T-helper 2 cell treated with Interferon-gamma antibody and Interleukin-4, amounts not matched to agents 5 μg/mL and 100 μg/mL, for 36 hours (primary cell): ENCODE measurements around the gene DGKH.

Source experiments
- DNase-seq: peaks from one replicate; pipeline ENCODE4 v3.0.0; 2021; ENCODE audit warnings: low spot score
- H3K27ac Mint-ChIP-seq: one replicate; pipeline ENCODE4 v1.8.0; 2021; ENCODE audit warnings: mild to moderate bottlenecking, mixed read lengths
- H3K27me3 Mint-ChIP-seq: one replicate; pipeline ENCODE4 v1.8.0; 2021; ENCODE audit warnings: low read depth, mixed read lengths
- H3K36me3 Mint-ChIP-seq: one replicate; pipeline ENCODE4 v1.8.0; 2021; ENCODE audit warnings: low read depth, mixed read lengths
- H3K4me1 Mint-ChIP-seq: one replicate; pipeline ENCODE4 v1.8.0; 2021; ENCODE audit warnings: low read depth, mixed read lengths
- H3K4me3 Mint-ChIP-seq: one replicate; pipeline ENCODE4 v1.8.0; 2022; ENCODE audit warnings: mild to moderate bottlenecking, moderate library complexity, mixed read lengths
- H3K9me3 Mint-ChIP-seq: one replicate; pipeline ENCODE4 v1.8.0; 2021; ENCODE audit warnings: mixed read lengths

The DGKH gene

DNA sequence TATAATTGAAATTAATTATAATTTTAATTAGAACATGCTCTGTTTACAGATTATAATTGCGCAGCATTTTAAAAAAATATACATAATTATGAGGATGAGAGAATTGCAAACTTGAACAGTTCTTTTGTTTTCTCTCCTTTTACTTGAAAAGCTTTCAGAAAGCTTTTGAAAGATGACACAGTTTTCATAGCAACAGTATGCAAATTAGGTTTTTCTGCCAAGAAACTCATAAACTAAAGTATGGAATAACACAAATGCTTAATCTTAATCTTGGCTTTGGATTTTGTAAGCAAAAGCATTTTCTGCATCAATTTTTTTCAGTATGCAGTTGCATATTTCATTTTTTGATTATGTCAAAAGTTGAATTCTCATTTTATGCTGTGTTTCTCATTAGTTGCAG, 190.7 kb downstream of the DGKH start:
- Mint-ChIP-seq H3K4me1 (no peaks in the 10 kb centered on the region), H3K4me3 (no peak overlapping the region)

DNA sequence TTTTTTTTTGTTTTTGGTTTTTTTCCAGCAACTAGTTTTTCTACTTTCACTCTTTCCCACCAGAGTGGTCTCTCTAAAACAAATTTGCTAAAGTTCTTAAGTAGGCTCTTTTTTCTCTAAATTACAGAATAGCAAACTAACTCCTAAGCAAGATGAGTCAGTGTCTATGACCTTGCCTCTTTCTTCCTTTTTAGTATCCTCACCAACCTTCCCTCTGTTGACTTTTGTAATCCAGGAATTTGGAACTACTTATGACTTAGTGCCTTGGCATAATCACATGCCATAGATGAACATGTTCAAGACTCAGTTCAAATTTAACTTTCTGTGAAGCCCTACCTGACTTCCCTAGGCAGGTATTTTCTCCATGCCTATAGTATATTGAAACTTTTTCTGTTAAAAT, 191.2 kb downstream of the DGKH start:
- no peaks in the 10 kb centered on the region for H3K4me1 Mint-ChIP-seq
- H3K27ac Mint-ChIP-seq, result no peak overlapping the region
- H3K27me3 Mint-ChIP-seq, result no peaks in the 10 kb centered on the region
- no peaks in the 10 kb centered on the region for H3K9me3 Mint-ChIP-seq
- no peak for DNase-seq
- H3K4me3 Mint-ChIP-seq, result no peak overlapping the region
- H3K36me3 Mint-ChIP-seq, result peaks cover 2% of the 10 kb centered on the region

More for the DNA sequence above, 190.7 kb downstream of the DGKH start:
- H3K36me3 Mint-ChIP-seq, result peaks cover 2% of the 10 kb centered on the region
- no peak for DNase-seq
- H3K27me3 Mint-ChIP-seq, result no peaks in the 10 kb centered on the region
- no peak overlapping the region for H3K27ac Mint-ChIP-seq
- no peaks in the 10 kb centered on the region for H3K9me3 Mint-ChIP-seq

DNA sequence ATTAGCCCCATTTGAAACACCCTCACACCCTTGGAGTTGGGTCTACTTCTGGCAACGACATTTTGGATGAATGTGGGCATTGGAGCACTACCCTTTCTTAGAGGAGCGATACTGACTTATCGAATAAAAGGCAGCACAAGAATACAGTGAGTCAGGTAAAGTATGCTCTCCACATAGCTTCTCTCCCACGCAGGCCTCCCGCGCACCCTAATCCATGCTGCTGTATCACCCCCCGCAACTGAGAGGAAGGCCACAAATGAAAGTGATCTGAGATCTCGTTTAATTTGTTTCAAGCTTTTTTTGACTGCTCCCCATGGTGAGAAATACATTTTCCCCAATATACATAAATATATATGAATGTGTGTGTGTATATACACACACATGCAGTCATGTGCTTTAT, 198.1 kb downstream of the DGKH start:
- no peak overlapping the region for H3K27ac Mint-ChIP-seq
- H3K27me3 Mint-ChIP-seq, result no peaks in the 10 kb centered on the region
- H3K36me3 Mint-ChIP-seq, result no peaks in the 10 kb centered on the region
- no peak overlapping the region for H3K4me3 Mint-ChIP-seq
- DNase-seq, result no peak
- H3K9me3 Mint-ChIP-seq, result no peaks in the 10 kb centered on the region
- H3K4me1 Mint-ChIP-seq, result no peaks in the 10 kb centered on the region

DNA sequence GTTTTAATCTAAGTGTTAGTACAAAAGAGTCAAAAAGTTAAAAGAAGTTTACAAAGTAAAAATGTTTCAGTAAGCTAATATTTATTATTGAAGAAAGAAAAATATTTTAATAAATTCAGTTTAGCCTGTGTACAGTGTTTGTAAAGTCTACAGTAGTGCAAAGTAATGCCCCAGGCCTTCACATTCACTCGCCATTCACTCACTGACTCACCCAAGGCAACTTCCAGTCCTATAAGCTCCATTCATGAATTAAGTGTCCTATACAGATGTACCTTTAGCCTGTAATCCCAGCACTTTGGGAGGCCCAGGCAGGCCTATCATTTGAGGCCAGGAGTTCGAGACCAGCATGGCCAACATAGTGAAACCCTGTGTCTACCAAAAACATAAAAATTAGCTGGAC, 199.4 kb downstream of the DGKH start:
- Mint-ChIP-seq H3K9me3 (no peaks in the 10 kb centered on the region), H3K27ac (no peak overlapping the region), H3K27me3 (peaks cover 3% of the 10 kb centered on the region), H3K36me3 (no peaks in the 10 kb centered on the region), H3K4me1 (no peaks in the 10 kb centered on the region), H3K4me3 (no peak overlapping the region)
- no peak for DNase-seq

DNA sequence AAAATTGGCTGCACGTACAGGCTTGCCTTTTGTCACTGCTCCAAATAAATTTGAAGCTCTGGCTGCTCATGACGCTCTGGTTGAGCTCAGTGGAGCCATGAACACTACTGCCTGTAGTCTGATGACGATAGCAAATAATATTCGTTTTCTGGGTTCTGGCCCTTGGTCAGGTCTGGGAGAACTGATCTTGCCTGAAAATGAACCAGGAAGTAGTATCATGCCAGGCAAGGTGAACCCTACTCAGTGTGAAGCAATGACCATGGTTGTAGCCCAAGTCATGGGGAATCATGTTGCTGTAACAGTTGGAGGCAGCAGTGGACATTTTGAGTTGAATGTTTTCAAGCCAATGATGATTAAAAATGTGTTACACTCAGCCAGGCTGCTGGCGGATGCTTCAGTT, 207.4 kb downstream of the DGKH start:
- no peaks in the 10 kb centered on the region for H3K36me3 Mint-ChIP-seq
- peaks cover 7% of the 10 kb centered on the region for H3K27me3 Mint-ChIP-seq
- H3K27ac Mint-ChIP-seq, result no peak overlapping the region

DNA sequence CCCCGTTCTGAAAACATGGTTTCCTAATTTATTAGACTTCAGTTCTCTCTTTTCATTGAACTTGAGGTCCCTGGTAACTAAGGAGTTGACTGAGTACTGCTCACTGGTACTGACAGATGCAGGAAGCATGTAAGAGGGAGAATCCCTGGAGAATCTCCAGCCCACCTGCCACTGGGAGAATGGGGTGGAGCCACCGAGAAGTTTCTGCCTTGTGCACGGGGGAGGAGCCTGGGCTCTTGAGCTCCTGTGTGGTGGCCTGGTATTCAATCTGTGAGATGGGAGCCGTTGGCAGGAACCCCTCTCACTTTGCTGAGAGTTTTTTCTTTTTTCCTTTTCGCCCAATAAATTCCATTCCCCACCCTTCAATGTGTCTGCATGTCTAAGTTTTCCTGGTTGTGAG, 210.3 kb downstream of the DGKH start:
- Mint-ChIP-seq H3K27me3 (peaks cover 5% of the 10 kb centered on the region), H3K4me1 (peaks cover 10% of the 10 kb centered on the region), H3K9me3 (peaks cover 18% of the 10 kb centered on the region), H3K27ac (no peak overlapping the region), H3K36me3 (peaks cover 6% of the 10 kb centered on the region), H3K4me3 (no peak overlapping the region)
- DNase-seq, result no peak

More for the DNA sequence above, 207.4 kb downstream of the DGKH start:
- Mint-ChIP-seq H3K9me3 (peaks cover 8% of the 10 kb centered on the region), H3K4me1 (peaks cover 8% of the 10 kb centered on the region), H3K4me3 (no peak overlapping the region)
- DNase-seq, result no peak

DNA sequence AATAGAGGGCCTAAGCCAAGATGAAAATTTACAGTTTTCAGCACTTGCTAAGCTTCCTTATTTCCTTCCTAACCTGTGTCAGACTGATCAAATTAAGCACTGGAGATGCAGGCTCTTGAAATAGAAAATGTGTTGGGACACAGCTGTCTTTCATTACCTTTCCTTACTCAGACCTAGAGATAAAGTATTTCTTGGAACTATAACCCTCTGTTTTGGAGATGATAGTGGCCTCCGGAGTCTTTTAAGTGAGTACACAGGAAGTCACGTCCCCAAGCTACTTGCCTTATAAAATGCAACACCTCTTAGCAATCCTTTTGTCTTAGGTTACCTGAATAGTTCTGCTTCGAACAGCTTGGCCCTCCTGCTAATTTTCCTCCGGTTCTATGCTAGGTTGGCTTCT, 211.1 kb downstream of the DGKH start:
- H3K27me3 Mint-ChIP-seq, result peaks cover 12% of the 10 kb centered on the region
- H3K4me3 Mint-ChIP-seq, result no peak overlapping the region
- H3K36me3 Mint-ChIP-seq, result peaks cover 6% of the 10 kb centered on the region
- H3K27ac Mint-ChIP-seq, result peak overlapping the region; percentile 71
- peaks cover 10% of the 10 kb centered on the region for H3K4me1 Mint-ChIP-seq
- H3K9me3 Mint-ChIP-seq, result peaks cover 18% of the 10 kb centered on the region
- DNase-seq, result no peak

DNA sequence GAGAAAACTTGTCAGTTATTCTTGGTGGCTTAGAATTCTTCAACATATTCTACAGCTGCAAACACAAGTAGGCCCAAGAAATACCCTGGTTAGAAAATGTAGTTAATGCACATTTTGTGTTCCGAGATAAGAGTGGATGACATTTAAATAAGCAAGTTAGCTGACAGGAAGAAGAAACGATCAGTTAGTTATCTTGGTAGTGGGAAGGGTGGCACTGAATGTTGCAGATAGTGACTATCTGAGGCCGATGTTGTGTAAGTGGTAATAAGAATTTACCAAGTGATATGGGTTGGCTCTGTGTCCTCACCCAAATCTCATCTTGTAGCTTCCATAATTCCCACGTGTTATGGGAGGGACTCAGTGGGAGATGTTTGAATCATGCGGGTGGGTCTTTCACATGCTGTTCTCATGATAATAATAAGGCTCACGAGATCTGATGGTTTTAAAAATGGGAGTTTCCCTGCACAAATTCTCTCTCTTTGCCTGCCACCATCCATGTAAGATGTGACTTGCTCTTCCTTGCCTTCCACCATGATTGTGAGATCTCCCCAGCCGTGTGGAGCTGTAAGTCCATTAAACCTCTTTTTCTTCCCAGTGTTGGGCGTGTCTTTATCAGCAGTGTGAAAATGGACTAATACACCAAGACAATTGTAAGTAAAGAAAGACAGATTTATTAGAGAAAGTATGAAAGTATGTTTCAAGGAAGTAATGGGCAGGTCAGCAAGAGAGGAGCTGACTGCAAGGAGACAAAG, 212.6 kb downstream of the DGKH start:
- Mint-ChIP-seq H3K9me3 (peaks cover 18% of the 10 kb centered on the region), H3K4me3 (no peak overlapping the region), H3K36me3 (peaks cover 6% of the 10 kb centered on the region), H3K4me1 (peaks cover 10% of the 10 kb centered on the region), H3K27ac (no peak overlapping the region), H3K27me3 (peaks cover 9% of the 10 kb centered on the region)
- no peak for DNase-seq

DNA sequence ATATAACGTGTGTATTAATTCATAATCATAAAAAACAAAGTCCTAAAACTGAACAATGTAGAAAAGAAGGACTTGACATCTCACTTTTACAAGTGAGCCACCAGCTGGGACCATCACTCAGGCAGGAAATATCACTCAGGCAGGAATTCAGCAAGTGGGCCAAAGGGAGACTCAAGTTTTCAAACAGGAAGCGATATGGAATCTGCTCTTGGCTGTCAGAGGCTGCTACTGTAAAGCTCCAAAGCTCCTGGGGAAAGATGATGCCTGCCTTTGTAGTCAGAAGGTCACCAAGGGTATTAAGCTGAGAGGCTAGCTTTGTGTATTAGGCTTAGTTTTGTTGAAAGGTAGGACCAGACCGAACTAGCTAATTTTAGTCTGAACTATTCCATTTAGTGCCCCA, 218.0 kb downstream of the DGKH start:
- DNase-seq, result no peak
- Mint-ChIP-seq H3K9me3 (peaks cover 4% of the 10 kb centered on the region), H3K27ac (no peak overlapping the region), H3K4me3 (no peak overlapping the region), H3K27me3 (peaks cover 9% of the 10 kb centered on the region), H3K36me3 (peaks cover 3% of the 10 kb centered on the region), H3K4me1 (peaks cover 8% of the 10 kb centered on the region)

DNA sequence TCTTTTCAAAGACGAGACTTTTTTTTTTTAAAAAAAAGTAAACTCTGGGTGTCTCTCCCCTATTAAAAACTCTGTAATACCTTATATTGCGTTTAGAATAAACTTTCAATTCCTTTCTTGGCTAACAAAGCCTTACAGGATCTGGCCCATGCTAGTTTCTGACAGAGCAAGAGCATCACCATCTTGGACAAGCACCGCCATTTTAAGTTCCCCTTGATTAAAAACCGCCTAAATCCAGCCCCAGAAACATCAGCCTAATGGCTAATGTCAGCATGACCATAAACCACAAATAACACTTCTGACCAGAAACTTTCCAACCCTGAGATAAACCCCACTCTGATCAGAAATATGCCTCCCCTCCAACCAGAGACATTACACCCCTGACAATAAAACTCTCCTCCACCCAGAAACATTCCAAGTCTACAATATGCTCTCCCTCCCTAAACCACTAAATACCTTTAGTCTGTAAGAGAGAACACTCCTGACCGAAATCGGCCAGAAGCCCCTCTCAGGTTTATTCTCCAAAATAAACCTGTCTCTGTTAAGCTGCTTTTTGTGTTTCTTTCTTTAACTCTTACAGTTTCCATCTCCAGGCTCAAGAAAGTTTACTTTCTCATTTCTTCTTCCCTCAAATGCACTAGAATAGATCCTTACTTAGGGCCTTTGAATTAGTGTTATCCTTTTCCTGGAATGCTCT, 221.9 kb downstream of the DGKH start:
- Mint-ChIP-seq H3K27ac (no peak overlapping the region), H3K4me1 (peaks cover 30% of the 10 kb centered on the region), H3K9me3 (no peaks in the 10 kb centered on the region), H3K36me3 (peaks cover 14% of the 10 kb centered on the region), H3K4me3 (peak overlapping the region; percentile 98), H3K27me3 (no peaks in the 10 kb centered on the region)
- DNase-seq, result no peak

DNA sequence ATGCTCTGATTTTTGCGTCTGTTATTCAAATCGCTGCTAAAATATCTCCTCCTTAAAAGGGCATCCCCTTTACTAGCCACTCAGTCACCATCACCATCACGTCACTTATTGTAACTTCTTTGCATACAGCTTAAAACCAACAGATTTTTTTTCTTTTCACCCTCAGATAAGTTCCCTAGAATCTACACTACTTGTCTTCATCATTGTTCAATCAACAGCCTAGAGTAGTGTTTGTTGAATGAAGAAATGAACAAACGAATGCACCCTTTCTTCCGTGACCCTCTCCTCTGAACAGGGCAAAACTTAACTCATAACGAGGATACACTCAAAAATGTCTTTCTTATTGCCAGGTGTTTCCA, 222.4 kb downstream of the DGKH start:
- Mint-ChIP-seq H3K36me3 (peaks cover 18% of the 10 kb centered on the region), H3K27me3 (no peaks in the 10 kb centered on the region), H3K9me3 (no peaks in the 10 kb centered on the region), H3K27ac (no peak overlapping the region), H3K4me1 (peaks cover 36% of the 10 kb centered on the region), H3K4me3 (peak overlapping the region; percentile 98)
- no peak for DNase-seq

DNA sequence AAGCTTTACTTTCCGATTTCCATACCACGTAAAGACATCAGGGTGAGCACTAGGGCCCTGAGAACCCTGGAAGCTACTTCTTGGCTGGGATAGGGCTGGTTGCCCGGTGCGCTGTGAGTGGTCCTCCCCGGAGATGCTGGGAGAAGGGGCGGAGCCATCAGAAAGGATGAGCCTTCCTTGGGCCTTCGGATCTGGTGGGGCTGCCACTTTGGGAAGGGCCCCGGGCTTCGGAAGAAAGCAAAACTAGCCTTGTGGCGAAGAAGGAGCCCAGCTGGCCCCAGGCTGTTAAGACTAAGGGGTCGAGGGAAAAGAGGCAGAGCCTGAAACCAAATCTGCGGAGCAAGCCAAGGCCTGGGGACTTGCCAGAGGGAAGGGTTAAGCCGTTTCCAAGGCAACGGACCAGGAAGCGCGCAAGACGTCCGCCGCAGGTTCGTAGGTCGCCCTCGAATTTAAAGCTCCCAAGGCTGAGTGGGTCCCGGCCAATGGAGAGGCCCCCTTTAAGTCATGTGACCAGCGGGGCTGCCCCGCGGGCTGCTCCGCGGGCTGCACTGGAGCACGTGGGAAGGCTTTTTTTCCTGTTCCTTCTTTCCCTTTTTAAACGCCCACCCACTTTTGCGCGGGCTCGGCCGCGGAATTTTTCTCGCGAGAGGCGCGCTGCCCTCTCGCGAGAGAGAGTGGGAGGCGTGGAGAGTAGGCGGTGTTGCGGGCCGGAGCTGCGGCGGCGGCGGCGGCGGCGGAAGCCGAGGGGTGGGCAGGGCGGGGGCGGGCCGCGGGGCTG, 223.1 kb downstream of the DGKH start:
- H3K4me1 Mint-ChIP-seq, result peaks cover 39% of the 10 kb centered on the region
- DNase-seq, result peak; percentile 95
- H3K27ac Mint-ChIP-seq, result peak overlapping the region; percentile 93
- H3K36me3 Mint-ChIP-seq, result peaks cover 20% of the 10 kb centered on the region
- H3K4me3 Mint-ChIP-seq, result peak overlapping the region; percentile 98
- no peaks in the 10 kb centered on the region for H3K27me3 Mint-ChIP-seq
- no peaks in the 10 kb centered on the region for H3K9me3 Mint-ChIP-seq

DNA sequence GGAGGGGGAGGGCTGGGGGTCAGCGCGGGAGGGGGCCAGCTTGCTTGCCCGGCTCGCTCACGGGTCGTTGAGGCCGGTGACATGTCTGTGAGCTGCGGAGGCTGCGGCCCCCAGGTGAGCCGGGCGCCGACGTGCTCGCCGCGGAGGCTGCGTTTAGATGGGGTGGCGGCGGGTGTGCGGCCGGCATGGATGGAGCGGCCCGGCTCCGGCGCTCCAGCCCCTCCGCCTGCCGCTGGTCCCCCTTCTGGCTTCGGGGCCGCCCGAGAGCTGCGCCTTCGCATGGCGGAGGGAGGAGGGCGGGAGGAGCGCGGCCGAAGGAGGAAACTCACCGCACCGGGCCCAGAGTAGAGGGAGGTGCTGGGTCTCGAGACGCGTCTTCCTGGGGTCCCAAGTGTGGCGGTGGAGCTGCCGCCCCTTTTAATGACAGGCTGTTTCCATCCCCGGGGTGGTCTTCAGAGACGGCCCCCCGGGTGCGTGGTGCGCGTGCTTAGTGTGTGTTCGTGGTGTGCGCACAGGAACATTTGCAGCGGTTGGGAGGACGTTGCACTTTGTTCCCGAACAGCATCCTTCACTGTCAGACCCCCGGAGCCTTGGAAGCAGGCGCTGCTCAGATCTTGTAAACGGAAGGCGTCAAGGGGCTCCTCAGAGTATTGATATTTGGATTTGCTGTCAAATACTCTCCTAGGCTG, 223.8 kb downstream of the DGKH start, which contains the start of gene AKAP11:
TSS of gene AKAP11 (plus strand) at position 38 of the 689 bp plus-strand sequence. CDS start 14,197 bp downstream, outside the sequence.
- H3K27ac Mint-ChIP-seq, result peak within 1 kb of the TSS; percentile 93
- DNase-seq, result no peak

More for the DNA sequence above, 223.8 kb downstream of the DGKH start, which contains the start of gene AKAP11:
- H3K9me3 Mint-ChIP-seq, result no peaks in the 10 kb centered on the region
- H3K27me3 Mint-ChIP-seq, result no peaks in the 10 kb centered on the region
- peak within 1 kb of the TSS; percentile 98 for H3K4me3 Mint-ChIP-seq
- peaks cover 22% of the 10 kb centered on the region for H3K36me3 Mint-ChIP-seq
- H3K4me1 Mint-ChIP-seq, result peaks cover 43% of the 10 kb centered on the region
